Ectodermal cell (in vitro differentiated cells): ENCODE data around the gene SERPINB12. TPM values are rescaled to one million over a fixed set of nuclear protein-coding genes. Genes with fewer than 3 reads are reported as not detected.

ENCODE experiments used
- H3K27ac ChIP-seq: 2 replicates; pipeline ENCODE4 v1.7.0; 2013; ENCODE audit warnings: mild to moderate bottlenecking, low read depth, low read length; ENCODE audit not compliant: insufficient read depth, poor library complexity, severe bottlenecking
- H3K27me3 ChIP-seq: 2 replicates; pipeline ENCODE4 v1.7.0; 2013; ENCODE audit warnings: mild to moderate bottlenecking, low read length; ENCODE audit not compliant: insufficient read depth, control insufficient read depth, poor library complexity, severe bottlenecking
- H3K36me3 ChIP-seq: one replicate; pipeline ENCODE4 v1.7.0; 2013; ENCODE audit warnings: low read length; ENCODE audit not compliant: control insufficient read depth, insufficient read depth
- H3K4me1 ChIP-seq: one replicate; pipeline ENCODE4 v1.7.0; 2013; ENCODE audit warnings: low read length; ENCODE audit not compliant: control insufficient read depth, insufficient read depth
- H3K4me3 ChIP-seq: 2 replicates; pipeline ENCODE4 v1.7.0; 2013; ENCODE audit warnings: low read depth, low read length, control low read depth; ENCODE audit not compliant: insufficient read depth
- H3K9me3 ChIP-seq: 2 replicates; pipeline ENCODE4 v1.7.0; 2013; ENCODE audit warnings: mild to moderate bottlenecking, low read length, moderate library complexity; ENCODE audit not compliant: control insufficient read depth
- WGBS, 2 experiments: methylation state at CpG; one replicate each; pipeline ENCODE4 v1.1.7; 2013; ENCODE audit warnings: missing lambda C conversion rate in 2 of 2; 5-methylcytosine and 5-hydroxymethylcytosine counted together
- polyA plus RNA-seq, 4 experiments: library from polyadenylated mRNA; stranded (reverse); fragments of 50-300 nt; gene quantifications; one replicate each; pipeline ENCODE4 v1.2.3, GENCODE V29; 2013

Gene SERPINB12, protein sequence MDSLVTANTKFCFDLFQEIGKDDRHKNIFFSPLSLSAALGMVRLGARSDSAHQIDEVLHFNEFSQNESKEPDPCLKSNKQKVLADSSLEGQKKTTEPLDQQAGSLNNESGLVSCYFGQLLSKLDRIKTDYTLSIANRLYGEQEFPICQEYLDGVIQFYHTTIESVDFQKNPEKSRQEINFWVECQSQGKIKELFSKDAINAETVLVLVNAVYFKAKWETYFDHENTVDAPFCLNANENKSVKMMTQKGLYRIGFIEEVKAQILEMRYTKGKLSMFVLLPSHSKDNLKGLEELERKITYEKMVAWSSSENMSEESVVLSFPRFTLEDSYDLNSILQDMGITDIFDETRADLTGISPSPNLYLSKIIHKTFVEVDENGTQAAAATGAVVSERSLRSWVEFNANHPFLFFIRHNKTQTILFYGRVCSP
- polyA plus RNA-seq (2013, experiment 1 of 4), result not detected
- not detected for polyA plus RNA-seq (2013, experiment 2 of 4)
- not detected for polyA plus RNA-seq (2013, experiment 3 of 4)
- polyA plus RNA-seq (2013, experiment 4 of 4), result not detected

DNA sequence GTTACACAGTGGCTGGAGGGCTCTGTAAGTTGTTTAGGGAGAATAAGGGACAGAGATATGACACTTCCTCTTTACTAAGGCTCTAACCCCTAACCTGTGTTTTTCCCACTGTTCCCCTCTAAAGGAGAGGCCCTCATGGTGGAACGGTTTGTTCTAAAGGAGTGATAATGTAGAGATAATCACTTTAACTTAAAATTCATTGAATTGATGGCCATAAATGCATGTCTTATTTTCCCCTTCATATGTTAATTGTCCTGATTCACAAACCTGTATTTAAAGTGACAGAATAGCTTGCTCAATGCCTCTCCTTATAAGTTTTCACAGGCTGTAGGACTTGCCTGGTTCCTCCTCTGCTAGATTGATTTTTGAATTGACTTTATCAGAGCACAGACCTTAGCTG is at the start of gene SERPINB12:
TSS of gene SERPINB12 (plus strand) at position 301 of the 400 bp plus-strand sequence. CDS start 13,791 bp downstream, outside the sequence.
- WGBS, 2 experiments, result no CpG with 5 or more reads among the region's 1 CpG
- H3K27me3 ChIP-seq, result no peaks in the 10 kb centered on the region
- H3K4me1 ChIP-seq, result peaks cover 6% of the 10 kb centered on the region
- H3K4me3 ChIP-seq, result no peak within 1 kb of the TSS
- H3K9me3 ChIP-seq, result no peaks in the 10 kb centered on the region
- no peak within 1 kb of the TSS for H3K27ac ChIP-seq
- no peaks in the 10 kb centered on the region for H3K36me3 ChIP-seq

- H3K27me3 ChIP-seq, result no peaks in the 10 kb centered on the region
- no peak overlapping the region for H3K4me3 ChIP-seq
- no peaks in the 10 kb centered on the region for H3K9me3 ChIP-seq
- H3K27ac ChIP-seq, result no peak overlapping the region
- WGBS, 2 experiments, result 91 to 96% methylated on average over 3 of the region's 3 CpGs
- no peaks in the 10 kb centered on the region for H3K36me3 ChIP-seq
- no peaks in the 10 kb centered on the region for H3K4me1 ChIP-seq
Observed at GRCh38 chr18:63492851-63493250, 49.3 kb upstream of the SERPINB12 start.

- no peaks in the 10 kb centered on the region for H3K4me1 ChIP-seq
- H3K27ac ChIP-seq, result no peak overlapping the region
- H3K9me3 ChIP-seq, result no peaks in the 10 kb centered on the region
- no peak overlapping the region for H3K4me3 ChIP-seq
- no peaks in the 10 kb centered on the region for H3K27me3 ChIP-seq
- no peaks in the 10 kb centered on the region for H3K36me3 ChIP-seq
- WGBS, 2 experiments, result no CpG with 5 or more reads among the region's 2 CpGs
Observed at GRCh38 chr18:63495675-63496074, 46.5 kb upstream of the SERPINB12 start.

GRCh38 chr18:63505566-63506335 is 36.4 kb upstream of the SERPINB12 start:
- Histone ChIP-seq H3K9me3 (no peaks in the 10 kb centered on the region), H3K4me1 (no peaks in the 10 kb centered on the region), H3K27me3 (no peaks in the 10 kb centered on the region), H3K27ac (no peak overlapping the region), H3K4me3 (no peak overlapping the region), H3K36me3 (no peaks in the 10 kb centered on the region)
- 58 to 73% methylated on average over 2 of the region's 2 CpGs for WGBS, 2 experiments

- H3K4me3 ChIP-seq, result no peak overlapping the region
- WGBS, 2 experiments, result 66 to 67% methylated on average over 2 to 3 of the region's 3 CpGs
- H3K4me1 ChIP-seq, result no peaks in the 10 kb centered on the region
- no peaks in the 10 kb centered on the region for H3K36me3 ChIP-seq
- H3K27ac ChIP-seq, result no peak overlapping the region
- no peaks in the 10 kb centered on the region for H3K27me3 ChIP-seq
- no peaks in the 10 kb centered on the region for H3K9me3 ChIP-seq
Observed at GRCh38 chr18:63506336-63506646, 35.9 kb upstream of the SERPINB12 start.

- H3K27ac ChIP-seq, result no peak overlapping the region
- WGBS, 2 experiments, result 81 to 84% methylated on average over 3 of the region's 3 CpGs
Observed at GRCh38 chr18:63508596-63508995, 33.6 kb upstream of the SERPINB12 start.

DNA sequence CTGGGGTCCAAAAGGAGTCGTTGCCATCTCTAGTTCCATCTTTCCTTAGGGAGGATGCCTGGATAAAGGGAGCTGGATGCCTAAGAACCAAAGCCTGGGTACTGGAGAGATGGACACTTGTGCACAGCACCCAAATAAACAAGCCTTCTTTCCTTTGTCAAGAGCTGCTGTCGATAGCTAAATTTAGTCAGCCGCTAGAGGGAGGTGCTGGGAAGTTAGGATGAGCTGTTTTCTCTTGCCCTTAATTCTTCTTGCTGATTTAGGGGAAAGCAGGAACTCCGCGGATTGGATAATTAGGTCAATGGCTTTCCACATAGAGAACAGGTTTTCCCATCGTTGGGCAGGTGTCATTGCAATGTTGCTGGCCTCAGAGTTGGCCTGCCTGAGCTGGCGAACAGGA is 30.9 kb upstream of the SERPINB12 start:
- H3K27ac ChIP-seq, result no peak overlapping the region
- H3K4me1 ChIP-seq, result no peaks in the 10 kb centered on the region
- WGBS, 2 experiments, result 19 to 24% methylated on average over 7 of the region's 7 CpGs
- no peak overlapping the region for H3K4me3 ChIP-seq
- no peaks in the 10 kb centered on the region for H3K36me3 ChIP-seq
- H3K9me3 ChIP-seq, result no peaks in the 10 kb centered on the region
- H3K27me3 ChIP-seq, result no peaks in the 10 kb centered on the region

More at GRCh38 chr18:63508596-63508995, 33.6 kb upstream of the SERPINB12 start:
- Histone ChIP-seq H3K4me1 (no peaks in the 10 kb centered on the region), H3K27me3 (no peaks in the 10 kb centered on the region), H3K4me3 (no peak overlapping the region), H3K36me3 (no peaks in the 10 kb centered on the region), H3K9me3 (no peaks in the 10 kb centered on the region)

DNA sequence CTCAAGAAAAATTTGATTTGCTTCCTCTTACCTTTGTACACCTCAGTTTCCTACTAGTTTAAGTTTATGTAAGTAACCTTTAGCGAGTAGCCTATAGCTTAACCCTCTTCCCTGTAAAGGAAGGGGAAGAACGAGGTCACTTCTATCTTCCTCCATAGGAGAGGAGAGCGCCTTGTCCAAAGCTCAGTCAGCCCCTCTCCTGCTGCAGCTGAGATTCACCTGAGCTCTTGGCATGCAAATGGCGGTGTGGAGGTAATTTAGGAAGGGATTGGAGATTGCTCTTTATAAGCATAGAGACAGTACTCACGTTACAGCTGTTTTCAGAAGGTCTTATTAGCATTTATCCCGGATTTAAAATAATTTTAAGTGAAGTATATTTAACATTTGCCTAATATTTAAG is 27.8 kb upstream of the SERPINB12 start:
- H3K36me3 ChIP-seq, result no peaks in the 10 kb centered on the region

DNA sequence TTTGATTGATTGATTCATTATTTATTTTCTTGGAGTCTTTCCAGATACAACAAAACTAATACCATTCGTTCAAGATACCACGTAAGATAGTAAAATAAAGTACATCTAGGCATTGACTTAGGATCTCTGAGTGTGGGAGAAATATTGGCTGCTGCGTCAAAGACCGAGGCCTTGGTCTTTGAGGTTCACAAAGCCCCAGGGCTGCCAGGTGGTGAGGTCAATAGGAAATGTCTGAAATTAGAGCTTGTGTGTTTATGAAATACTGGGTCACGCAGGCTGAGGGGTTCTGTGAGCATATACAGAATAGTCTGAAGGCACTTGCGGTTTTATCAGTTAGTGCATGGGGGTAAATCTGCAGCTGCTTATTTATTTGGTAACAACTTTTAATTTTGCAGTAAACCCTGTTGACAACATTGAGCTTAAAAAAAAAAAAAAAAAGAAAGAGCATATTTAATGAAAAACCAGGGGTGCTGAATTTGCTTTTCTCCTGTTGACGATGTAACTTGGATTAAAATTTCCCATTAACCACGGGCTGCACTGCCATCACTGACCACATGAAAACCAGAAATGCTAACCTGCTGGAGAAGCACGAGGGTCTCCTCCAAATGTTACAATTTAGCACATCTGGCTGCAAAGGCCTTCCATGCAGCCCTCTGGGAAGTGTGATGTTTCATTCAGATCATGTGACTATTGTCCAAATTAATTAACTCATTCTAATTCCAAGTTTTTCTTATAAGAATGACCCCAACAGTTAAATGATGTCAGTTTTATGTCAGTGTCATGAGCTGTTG is 27.1 kb upstream of the SERPINB12 start:
- Histone ChIP-seq H3K4me1 (no peaks in the 10 kb centered on the region), H3K4me3 (no peak overlapping the region), H3K27me3 (no peaks in the 10 kb centered on the region), H3K36me3 (no peaks in the 10 kb centered on the region), H3K9me3 (no peaks in the 10 kb centered on the region), H3K27ac (no peak overlapping the region)
- 86 to 87% methylated on average over 9 of the region's 9 CpGs for WGBS, 2 experiments

More for the DNA sequence above, 27.8 kb upstream of the SERPINB12 start:
- H3K27me3 ChIP-seq, result no peaks in the 10 kb centered on the region
- H3K9me3 ChIP-seq, result no peaks in the 10 kb centered on the region
- 68 to 72% methylated on average over 3 to 5 of the region's 6 CpGs for WGBS, 2 experiments
- H3K4me1 ChIP-seq, result no peaks in the 10 kb centered on the region
- H3K27ac ChIP-seq, result no peak overlapping the region
- H3K4me3 ChIP-seq, result no peak overlapping the region
